Right forelimb (tissue), 1 donor: ENCODE results near the gene APOC1.
"Not testable (repeated sequence)": the region's sequence is repeated elsewhere in the genome, so short reads cannot be mapped to it uniquely, and the experiment has no call there.

Source experiments
- DNase-seq: peaks from one replicate; pipeline ENCODE4 v3.0.0-alpha.2; 2018

APOC1 gene

DNA sequence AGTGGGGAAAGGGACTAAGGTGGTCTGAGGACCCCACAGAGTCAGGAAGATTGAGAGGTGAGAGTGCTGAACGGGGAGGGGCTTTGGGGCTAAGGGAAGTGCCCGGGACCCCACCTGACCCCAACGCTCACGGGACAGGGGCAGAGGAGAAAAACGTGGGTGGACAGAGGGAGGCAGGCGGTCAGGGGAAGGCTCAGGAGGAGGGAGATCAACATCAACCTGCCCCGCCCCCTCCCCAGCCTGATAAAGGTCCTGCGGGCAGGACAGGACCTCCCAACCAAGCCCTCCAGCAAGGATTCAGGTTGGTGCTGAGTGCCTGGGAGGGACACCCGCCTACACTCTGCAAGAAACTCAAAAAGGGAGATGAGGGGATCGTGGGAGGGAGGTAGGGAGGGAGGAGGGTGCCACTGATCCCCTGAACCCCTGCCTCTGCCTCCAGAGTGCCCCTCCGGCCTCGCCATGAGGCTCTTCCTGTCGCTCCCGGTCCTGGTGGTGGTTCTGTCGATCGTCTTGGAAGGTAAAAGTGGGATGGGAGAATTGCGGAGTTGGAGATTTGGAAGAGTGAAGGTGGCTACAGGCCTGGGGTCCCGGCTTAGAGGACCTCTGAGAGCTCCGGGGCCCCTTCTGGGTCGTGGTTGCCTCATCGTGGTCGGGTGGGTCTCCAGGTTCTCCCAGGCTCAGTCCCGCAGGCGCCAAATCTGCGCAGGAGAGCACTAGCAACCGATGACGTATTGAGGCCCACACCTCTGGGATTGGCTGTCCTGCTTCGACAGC is at the start of gene APOC1:
TSS of gene APOC1 (plus strand) at position 176 of the 774 bp plus-strand sequence. CDS start at position 460, 284 bp downstream.
- peak; percentile 95 for DNase-seq

DNA sequence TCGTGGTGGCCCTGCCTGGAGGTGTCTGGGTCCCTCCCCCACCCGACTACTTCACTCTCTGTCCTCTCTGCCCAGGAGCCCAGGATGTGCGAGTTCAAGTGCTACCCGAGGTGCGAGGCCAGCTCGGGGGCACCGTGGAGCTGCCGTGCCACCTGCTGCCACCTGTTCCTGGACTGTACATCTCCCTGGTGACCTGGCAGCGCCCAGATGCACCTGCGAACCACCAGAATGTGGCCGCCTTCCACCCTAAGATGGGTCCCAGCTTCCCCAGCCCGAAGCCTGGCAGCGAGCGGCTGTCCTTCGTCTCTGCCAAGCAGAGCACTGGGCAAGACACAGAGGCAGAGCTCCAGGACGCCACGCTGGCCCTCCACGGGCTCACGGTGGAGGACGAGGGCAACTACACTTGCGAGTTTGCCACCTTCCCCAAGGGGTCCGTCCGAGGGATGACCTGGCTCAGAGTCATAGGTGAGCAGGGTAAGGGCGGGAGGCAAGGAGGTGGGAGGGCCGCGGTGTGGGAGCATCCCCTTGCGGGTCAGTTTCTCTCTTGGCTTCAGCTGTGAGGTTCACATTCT is 49.1 kb upstream of the APOC1 start:
- DNase-seq = no peak

DNA sequence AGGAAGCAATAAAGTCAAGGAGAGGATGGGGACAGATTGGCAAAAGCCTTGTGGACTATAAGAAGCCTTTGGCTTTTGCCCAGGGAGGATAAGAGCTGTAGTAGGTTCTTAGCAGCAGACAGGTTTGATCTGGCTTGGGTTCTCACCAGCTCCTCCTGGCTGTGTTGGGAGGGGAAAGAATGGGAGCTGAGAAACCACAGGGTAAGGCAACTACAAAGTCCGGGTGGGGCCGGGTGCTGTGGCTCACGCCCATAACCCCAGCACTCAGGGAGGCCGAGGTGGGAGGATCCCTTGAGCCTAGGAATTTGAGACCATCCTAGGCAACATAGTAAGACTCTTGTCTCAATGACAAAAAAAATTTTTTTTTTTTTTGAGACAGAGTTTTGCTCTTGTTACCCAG is 47.7 kb upstream of the APOC1 start:
- DNase-seq = no peak

DNA sequence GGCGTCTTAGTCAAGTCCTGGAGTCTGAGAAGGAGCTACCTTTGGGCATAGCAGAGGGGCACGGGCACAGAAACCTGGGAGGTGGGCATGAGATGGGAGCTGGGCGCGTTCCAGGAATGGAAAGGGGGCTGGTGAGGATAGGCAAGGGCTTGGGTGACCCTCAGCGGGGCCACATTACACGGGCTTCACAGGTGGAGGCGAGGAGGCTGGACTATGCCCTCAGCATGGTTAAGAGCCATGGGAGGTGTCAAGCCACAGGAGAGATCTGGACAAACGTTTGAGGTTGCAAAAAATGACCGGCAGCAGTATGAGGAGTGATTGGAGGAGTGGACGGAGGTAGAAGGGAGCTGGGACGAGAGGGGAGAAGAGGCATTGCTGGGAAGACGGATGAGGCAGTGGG is 46.8 kb upstream of the APOC1 start:
- DNase-seq = no peak

DNA sequence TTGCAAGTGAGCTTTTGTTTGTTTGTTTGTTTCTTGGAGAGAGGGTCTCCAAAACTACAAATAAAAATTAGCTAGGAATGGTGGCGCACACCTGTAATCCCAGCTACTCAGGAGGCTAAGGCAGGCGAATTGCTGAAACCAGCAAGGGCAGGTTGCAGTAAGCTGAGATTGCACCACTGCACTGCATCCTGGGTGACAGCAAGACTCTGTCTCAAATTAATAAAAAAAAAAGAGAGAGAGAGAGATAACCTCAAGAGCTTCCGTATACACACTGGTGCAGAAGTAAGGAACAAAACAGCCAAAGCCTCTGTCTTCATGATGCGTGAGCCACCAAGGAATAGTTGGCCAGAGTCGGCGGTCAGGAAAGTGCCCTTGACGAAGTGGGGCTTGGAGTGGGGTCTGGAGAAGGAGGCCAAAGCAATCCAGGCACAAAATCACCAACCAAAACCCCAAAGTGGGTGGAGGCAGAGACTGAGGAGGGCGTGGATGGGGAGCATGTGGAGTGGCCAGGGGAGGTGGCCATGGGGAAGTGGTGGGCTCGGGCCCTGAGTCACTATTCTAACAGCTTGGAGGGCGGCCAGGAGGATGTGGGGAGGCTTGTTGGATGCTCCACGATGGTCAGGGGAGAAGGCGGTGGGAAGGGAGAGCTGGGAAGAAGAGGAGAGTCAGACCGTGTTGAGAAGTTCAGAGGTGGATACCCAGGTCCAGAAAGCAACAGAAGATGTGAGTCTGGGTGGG is 44.5 kb upstream of the APOC1 start:
- DNase-seq = no peak

DNA sequence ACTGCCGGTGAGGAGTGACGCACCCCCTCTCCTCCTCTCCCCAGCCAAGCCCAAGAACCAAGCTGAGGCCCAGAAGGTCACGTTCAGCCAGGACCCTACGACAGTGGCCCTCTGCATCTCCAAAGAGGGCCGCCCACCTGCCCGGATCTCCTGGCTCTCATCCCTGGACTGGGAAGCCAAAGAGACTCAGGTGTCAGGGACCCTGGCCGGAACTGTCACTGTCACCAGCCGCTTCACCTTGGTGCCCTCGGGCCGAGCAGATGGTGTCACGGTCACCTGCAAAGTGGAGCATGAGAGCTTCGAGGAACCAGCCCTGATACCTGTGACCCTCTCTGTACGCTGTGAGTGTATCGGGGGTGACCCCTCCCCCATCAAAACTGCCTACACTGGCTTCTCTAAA is 42.6 kb upstream of the APOC1 start:
- DNase-seq = no peak

DNA sequence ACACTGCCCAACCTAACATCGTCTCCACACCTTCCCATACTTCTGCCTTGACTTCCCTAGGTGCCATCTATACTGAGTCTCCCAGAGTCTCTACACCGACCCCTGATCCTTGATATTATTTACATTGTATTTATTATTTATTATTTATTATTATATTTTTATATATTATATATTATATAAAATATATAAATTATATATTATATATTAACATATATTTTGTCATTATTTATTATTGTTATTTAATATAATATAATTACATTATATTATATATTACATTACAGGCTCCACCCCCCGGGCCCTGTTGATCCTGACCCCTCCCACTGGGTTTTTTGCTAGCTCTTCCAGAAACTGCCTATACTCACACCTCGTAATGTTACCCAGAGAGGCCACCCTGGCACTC is 41.7 kb upstream of the APOC1 start:
- no peak for DNase-seq

DNA sequence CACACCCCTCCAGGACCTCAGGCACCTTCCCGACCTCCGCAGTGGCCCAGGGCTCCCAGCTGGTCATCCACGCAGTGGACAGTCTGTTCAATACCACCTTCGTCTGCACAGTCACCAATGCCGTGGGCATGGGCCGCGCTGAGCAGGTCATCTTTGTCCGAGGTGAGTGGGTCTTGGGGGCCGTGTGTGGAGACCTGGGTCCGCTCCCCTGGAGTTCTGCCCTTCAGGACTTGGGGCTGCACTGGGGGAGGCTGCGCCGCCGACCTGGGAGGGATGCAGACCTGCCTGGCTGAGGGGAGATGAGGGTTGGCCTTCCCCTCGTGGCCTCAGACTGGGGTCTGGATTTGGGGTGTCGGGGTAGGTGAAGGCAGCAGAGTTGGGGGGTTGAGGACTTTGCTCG is 40.1 kb upstream of the APOC1 start:
- DNase-seq = no peak

DNA sequence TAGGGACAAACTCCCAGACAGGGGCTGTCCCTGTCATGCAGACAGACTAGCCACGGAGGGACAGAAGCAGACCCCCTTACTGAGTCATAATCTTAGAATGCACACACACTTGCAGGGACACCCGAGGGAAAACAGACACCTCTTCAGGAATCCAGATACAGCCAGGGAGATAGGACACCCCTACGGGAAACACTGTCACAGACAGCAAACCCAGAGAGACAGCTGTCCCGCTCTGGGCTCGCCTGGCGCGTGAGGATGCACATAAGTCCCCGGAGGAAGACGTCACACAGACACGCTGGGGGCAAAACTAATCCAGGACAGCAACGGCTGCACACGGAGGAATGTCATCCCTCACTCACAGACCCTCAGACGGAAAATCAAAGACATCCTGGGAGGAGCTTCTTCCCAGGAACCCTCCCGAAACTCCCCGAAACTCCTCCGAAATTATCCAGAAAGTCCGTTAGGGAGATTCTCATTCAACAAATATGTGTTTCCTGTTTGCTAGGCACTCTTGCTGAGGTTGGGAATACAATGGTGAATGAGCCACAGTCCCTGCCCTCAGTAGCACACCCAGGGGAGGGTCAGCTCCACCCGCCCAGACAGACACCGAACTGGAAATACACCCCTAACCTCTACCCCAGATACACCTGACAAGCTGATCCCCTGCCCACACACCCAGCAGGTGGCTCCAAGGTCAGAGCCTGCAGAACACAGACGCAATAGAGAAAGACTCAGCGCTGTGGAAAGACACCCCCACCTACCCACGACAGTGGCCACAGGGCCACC is 38.5 kb upstream of the APOC1 start:
- no peak for DNase-seq

DNA sequence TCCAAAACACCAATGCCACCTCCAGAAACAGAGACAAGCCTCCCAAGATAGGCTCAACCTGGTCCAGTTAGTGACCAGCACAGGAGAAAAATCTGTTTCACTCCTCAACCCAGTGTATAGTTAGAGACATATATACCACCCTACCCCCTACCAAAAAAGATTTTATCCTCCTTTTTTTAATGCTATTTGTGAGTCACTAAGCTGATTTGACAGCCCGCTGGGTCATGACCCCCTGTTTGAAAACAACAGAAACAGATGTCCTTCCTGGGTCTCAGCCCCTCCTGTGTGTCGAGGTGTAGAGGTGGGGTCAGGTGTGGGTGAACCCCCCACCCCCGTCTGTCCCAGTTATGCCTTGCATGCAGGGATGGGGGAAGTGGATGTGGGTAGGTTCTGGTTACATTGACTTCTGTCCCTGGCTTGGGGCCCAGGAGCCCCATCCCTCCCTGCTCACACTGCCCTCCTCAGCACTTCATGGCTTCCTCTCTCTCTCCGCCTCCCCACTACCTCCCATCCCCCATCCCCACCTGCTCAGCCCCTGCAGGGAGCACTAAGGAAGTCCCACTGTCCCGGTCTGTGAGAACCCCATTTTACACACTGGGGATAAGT is 37.4 kb upstream of the APOC1 start:
- DNase-seq = no peak

DNA sequence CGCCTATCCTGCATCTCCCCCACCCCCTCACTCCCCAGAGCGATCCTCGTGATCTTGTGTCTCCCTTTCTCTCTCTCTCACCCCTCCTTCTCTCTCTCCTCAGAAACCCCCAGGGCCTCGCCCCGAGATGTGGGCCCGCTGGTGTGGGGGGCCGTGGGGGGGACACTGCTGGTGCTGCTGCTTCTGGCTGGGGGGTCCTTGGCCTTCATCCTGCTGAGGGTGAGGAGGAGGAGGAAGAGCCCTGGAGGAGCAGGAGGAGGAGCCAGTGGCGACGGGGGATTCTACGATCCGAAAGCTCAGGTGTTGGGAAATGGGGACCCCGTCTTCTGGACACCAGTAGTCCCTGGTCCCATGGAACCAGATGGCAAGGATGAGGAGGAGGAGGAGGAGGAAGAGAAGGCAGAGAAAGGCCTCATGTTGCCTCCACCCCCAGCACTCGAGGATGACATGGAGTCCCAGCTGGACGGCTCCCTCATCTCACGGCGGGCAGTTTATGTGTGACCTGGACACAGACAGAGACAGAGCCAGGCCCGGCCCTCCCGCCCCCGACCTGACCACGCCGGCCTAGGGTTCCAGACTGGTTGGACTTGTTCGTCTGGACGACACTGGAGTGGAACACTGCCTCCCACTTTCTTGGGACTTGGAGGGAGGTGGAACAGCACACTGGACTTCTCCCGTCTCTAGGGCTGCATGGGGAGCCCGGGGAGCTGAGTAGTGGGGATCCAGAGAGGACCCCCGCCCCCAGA is 36.1 kb upstream of the APOC1 start:
- DNase-seq = no peak

DNA sequence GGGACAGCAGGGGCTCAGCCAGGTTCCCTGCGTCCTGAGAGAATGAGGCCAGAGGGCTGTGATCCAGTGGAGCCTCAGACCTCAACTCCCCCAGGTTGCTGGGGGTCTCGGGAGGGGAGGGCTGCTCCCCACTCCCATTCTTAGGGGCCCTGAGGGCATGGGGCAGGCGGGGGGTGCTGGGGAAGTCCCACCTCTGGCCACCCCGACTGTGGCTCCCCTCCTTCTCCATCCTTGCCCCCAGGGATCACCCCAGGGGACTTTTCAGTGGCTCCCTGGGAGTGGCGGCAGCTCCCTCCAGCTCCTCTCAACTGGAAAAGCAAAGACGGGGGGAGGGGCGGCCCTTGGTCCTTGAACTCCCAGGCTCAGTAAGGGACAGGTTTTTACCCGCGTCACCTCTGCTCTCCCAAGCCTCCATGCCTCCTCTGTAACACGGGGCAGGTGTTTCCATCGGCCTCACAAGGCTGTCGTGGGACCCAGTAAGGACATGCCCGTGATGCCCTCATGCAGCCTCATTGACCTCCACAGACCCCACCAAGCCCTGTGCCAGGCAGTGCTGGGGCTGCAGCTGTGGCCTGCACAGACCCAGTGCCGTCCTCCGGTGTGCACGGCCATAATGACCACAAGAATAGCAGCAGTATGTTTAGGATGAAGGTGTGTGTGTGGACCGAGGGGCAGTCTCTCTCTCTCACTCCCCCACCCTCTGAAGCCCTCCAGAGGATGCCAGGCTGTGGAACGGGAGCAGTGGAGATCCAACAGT is 34.9 kb upstream of the APOC1 start:
- DNase-seq = no peak

DNA sequence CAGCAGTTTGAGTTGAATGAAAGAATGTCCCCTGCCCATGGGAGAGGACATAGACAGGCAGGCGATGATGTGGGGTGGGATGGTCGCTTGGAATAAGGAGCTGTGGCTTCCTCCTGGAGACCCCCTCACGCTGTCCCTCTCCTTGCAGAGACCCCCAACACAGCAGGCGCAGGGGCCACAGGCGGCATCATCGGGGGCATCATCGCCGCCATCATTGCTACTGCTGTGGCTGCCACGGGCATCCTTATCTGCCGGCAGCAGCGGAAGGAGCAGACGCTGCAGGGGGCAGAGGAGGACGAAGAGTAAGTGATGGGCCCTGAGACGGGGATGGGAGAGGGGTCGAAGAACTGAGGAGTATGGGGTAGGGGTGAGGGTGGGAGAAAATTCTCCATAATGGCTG is 32.3 kb upstream of the APOC1 start:
- no peak for DNase-seq

DNA sequence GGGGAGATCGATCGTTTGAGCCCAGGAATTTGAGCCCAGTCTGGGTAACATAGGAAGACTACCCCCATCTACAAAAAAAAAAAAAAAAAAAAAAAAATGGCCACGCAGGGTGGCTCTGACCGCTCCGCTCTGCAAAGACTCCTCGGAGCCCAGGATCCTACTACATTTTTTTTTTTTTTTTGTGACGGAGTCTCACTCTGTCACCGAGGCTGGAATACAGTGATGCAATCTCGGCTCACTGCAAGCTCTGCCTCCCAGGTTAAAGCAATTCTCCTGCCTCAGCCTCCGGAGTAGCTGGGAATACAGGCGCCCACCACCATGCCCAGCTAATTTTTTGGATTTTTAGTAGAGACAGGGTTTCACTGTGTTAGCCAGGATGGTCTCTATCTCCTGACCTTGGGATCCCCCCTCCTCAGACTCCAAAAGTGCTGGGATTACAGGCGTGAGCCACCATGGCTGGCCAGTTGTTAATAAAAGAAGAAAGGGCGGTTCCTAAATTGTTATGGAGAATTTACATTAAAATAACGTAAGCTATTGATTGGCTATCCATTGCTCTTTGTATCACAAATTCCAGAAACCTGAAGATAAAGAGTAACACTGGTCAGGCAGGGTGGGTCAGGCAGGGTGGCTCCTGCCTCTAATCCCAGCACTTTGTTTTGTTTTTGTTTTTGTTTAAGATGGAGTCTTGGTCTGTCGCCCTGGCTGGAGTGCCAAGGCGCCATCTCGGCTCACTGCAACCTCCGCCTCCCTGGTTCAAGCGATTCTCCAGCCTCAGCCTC is 31.6 kb upstream of the APOC1 start:
- DNase-seq = not testable (repeated sequence)

DNA sequence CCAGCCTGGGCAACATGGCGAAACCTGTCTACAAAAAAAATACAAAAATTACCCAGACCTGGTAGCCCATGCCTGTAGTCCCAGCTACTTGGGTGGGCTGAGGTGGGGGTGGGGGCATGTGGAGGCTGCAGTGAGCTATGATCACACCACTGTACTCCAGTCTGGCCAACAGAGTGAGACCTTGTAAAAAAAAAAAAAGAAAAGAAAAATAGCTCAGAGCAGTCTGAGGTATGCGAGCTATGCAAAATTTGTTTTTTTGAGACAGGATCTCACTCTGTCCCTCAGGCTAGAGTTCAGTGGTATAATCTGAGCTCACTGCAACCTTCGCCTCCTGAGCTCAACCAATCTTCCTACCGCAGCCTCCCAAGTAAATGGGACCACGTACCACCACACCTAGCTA is 30.5 kb upstream of the APOC1 start:
- DNase-seq = no peak

DNA sequence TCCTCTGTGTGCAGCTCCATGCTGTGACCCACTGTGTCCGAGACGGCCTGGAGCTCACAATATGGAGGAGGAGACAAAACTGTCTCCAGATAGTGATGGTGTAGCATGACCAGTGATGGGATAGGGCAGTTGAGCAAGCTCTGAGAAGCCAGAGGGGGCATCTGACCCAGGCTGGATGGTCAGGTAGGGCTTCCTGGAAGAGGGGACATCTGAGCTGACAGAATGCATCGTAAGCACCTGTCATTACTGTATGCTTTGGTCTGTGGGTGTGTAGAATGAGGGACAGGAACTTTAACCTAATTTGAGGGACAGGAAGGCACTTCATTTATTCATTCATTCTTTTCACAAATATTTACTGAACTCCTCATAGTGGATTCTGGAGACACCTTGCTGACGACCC is 29.8 kb upstream of the APOC1 start:
- DNase-seq = no peak

DNA sequence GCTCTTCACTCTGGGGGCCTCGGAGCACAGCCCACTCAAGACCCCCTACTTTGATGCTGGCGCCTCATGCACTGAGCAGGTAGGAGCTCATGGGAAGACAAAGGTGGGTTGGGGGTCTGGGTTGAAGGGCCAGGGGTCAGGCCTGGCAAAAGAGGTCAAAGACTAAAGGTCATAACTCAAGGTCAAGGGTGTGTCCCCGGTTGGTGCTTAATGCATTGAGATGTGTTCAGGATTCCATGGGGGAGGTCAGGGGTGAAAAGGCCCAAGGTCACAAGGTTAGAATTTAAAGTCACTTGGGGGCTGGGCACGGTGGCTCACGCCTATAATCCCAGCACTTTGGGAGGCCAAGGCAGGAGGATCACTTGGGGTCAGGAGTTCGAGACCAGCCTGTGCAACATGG is 28.3 kb upstream of the APOC1 start:
- DNase-seq = no peak

DNA sequence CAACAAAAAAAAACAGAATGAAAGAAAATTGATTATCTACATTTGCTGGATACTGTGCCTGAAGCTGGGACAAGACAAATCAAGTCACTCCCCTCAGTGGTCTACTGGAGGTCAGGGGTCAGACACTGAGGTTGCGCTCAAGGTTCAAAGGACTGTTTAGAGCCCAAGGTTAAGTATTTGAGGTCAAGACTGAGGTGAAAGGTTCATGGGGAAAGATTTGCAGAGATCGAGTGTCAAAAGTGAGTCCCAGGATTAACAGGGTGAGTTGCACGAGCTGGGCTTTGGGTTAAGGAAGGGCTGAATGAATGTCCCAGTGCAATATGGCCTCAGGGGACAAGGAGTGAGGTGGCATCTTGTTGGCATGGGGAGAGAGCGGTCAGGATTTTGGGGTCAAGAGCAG is 26.8 kb upstream of the APOC1 start:
- DNase-seq = no peak

DNA sequence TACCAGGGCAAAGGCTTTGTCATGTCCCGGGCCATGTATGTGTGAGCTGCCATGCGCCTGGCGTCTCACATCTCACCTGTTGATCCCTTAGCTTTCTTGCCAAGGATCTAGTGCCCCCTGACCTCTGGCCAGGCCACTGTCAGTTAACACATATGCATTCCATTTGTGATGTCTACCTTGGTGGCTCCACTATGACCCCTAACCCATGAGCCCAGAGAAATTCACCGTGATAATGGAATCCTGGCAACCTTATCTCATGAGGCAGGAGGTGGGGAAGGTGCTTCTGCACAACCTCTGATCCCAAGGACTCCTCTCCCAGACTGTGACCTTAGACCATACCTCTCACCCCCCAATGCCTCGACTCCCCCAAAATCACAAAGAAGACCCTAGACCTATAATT is 26.1 kb upstream of the APOC1 start:
- not testable (repeated sequence) for DNase-seq

DNA sequence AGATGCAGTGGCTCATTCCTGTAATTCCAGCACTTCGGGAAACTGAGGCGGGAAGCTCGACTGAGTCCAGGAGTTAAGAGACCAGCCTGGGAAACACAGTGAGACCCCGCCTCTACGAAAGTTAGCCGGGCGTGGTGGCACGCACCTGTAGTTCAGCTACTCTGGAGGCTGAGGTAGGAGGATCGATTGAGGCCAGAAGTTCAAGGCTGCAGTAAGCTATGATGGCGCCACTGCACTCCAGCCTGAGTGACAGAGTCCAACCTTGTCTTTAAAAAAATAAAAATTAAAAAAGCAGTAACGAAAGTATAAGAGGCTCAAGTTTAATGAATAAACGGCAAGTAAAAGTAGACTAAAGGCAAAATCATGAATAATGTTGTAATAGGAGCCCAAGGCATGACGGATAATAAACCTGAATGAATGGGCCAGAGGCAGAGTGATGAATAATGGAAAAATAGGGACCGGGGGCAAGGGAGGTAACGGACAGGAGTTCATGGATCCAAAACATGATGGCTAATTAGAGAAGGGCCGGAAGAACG is 24.5 kb upstream of the APOC1 start:
- no peak for DNase-seq
